Endodermal cell (in vitro differentiated cells): ENCODE data around the gene SOCS2. TPM values are rescaled to one million over a fixed set of nuclear protein-coding genes. Genes with fewer than 3 reads are reported as not detected.

Source experiments
- DNase-seq: peaks from one replicate; pipeline ENCODE4 v3.0.0-alpha.2; 2017
- H3K27ac ChIP-seq: 2 replicates; pipeline ENCODE4 v1.5.1; 2013; ENCODE audit warnings: mild to moderate bottlenecking, low read depth, low read length, moderate library complexity
- H3K27me3 ChIP-seq: 2 replicates; pipeline ENCODE4 v1.6.1; 2013; ENCODE audit warnings: mild to moderate bottlenecking, low read length, moderate library complexity; ENCODE audit not compliant: insufficient read depth, control insufficient read depth, poor library complexity, severe bottlenecking
- H3K36me3 ChIP-seq: 2 replicates; pipeline ENCODE4 v1.7.0; 2013; ENCODE audit warnings: mild to moderate bottlenecking, low read length, moderate library complexity; ENCODE audit not compliant: control insufficient read depth, insufficient read depth
- H3K4me1 ChIP-seq: one replicate; pipeline ENCODE4 v1.7.0; 2013; ENCODE audit warnings: low read length; ENCODE audit not compliant: control insufficient read depth, insufficient read depth
- H3K4me3 ChIP-seq: 2 replicates; pipeline ENCODE4 v1.5.1; 2013; ENCODE audit warnings: mild to moderate bottlenecking, low read length, moderate library complexity
- H3K9ac ChIP-seq: 2 replicates; pipeline ENCODE4 v1.6.1; 2013; ENCODE audit warnings: mild to moderate bottlenecking, low read length, moderate library complexity; ENCODE audit not compliant: poor library complexity, severe bottlenecking; ENCODE audit errors: extremely low read depth
- H3K9me3 ChIP-seq: 2 replicates; pipeline ENCODE4 v1.6.1; 2013; ENCODE audit warnings: mild to moderate bottlenecking, low read length, moderate library complexity; ENCODE audit not compliant: control insufficient read depth
- H3K27ac Mint-ChIP-seq: 2 replicates; pipeline ENCODE4 v1.8.0; 2020; ENCODE audit warnings: mixed read lengths
- H3K27me3 Mint-ChIP-seq: 2 replicates; pipeline ENCODE4 v1.8.0; 2021; ENCODE audit warnings: mild to moderate bottlenecking, mixed read lengths; ENCODE audit not compliant: insufficient read depth
- H3K36me3 Mint-ChIP-seq: 2 replicates; pipeline ENCODE4 v1.8.0; 2020; ENCODE audit warnings: low read depth, mixed read lengths
- H3K4me1 Mint-ChIP-seq: 2 replicates; pipeline ENCODE4 v1.8.0; 2020; ENCODE audit warnings: mixed read lengths
- H3K4me3 Mint-ChIP-seq: 2 replicates; pipeline ENCODE4 v1.8.0; 2020; ENCODE audit warnings: mild to moderate bottlenecking, moderate library complexity, mixed read lengths
- H3K9me3 Mint-ChIP-seq: 2 replicates; pipeline ENCODE4 v1.8.0; 2020; ENCODE audit warnings: mild to moderate bottlenecking, mixed read lengths
- CTCF ChIP-seq: fragments of 200-600 bp; sonication (generic); conservative IDR thresholded peaks from 2 replicates; pipeline ENCODE4 v1.5.0; 2021; ENCODE audit warnings: antibody characterized with exemption, mild to moderate bottlenecking
- WGBS, 2 experiments: methylation state at CpG; one replicate each; pipeline versions ENCODE4 v1.1.5 to v1.1.7; 2013; ENCODE audit warnings: missing lambda C conversion rate in 2 of 2, mixed read lengths in 1 of 2; ENCODE audit not compliant: insufficient coverage in 1 of 2, insufficient read length in 1 of 2; 5-methylcytosine and 5-hydroxymethylcytosine counted together
- total RNA-seq, 2 donors: library from RNA; stranded (reverse); fragmentation: NEBNext Ultra II Directional in 1 of 2; extraction: Animal tissue kit (Norgen Biotek cat#: 25700) in 1 of 2; gene quantifications; 2 replicates in 1 of 2; 3 replicates in 1 of 2; pipeline ENCODE4 v1.2.1, GENCODE V29; 2021

Gene SOCS2
- total RNA-seq, 2 donors from 2014 or later: 46.9 to 60.2 TPM

GRCh38 chr12:93599192-93599591 lies 26.7 kb downstream of the SOCS2 start:
- H3K36me3 ChIP-seq: no peaks in the 10 kb centered on the region
- no peak overlapping the region for H3K4me3 ChIP-seq
- Mint-ChIP-seq H3K4me1 (no peaks in the 10 kb centered on the region), H3K4me3 (no peak overlapping the region), H3K9me3 (no peaks in the 10 kb centered on the region), H3K27me3 (no peaks in the 10 kb centered on the region), H3K36me3 (no peaks in the 10 kb centered on the region), H3K27ac (no peak overlapping the region)
- H3K9me3 ChIP-seq: no peaks in the 10 kb centered on the region
- no peaks in the 10 kb centered on the region for H3K4me1 ChIP-seq
- no peaks in the 10 kb centered on the region for H3K27me3 ChIP-seq
- no peak for DNase-seq
- no peak for TF ChIP-seq CTCF
- WGBS, 2 experiments: 71 to 94% methylated on average over 1 to 3 of the region's 3 CpGs
- no peak overlapping the region for H3K27ac ChIP-seq
- H3K9ac ChIP-seq: no peak overlapping the region

- no peaks in the 10 kb centered on the region for H3K36me3 ChIP-seq
- H3K4me1 Mint-ChIP-seq: no peaks in the 10 kb centered on the region
- no peak for DNase-seq
- H3K27ac Mint-ChIP-seq: no peak overlapping the region
- no peaks in the 10 kb centered on the region for H3K27me3 ChIP-seq
- no peak overlapping the region for H3K4me3 Mint-ChIP-seq
- no peak for TF ChIP-seq CTCF
- H3K4me3 ChIP-seq: no peak overlapping the region
- H3K9me3 Mint-ChIP-seq: no peaks in the 10 kb centered on the region
- no peak overlapping the region for H3K9ac ChIP-seq
- no peaks in the 10 kb centered on the region for H3K4me1 ChIP-seq
- H3K27ac ChIP-seq: no peak overlapping the region
- no peaks in the 10 kb centered on the region for H3K9me3 ChIP-seq
- no peaks in the 10 kb centered on the region for H3K27me3 Mint-ChIP-seq
- H3K36me3 Mint-ChIP-seq: no peaks in the 10 kb centered on the region
- WGBS, 2 experiments: 100% methylated on average over 2 of the region's 2 CpGs; no CpG with 5 or more reads in 1 of the 2 experiments
Measured at GRCh38 chr12:93601591-93601990, 29.1 kb downstream of the SOCS2 start.

- TF ChIP-seq CTCF: no peak
- H3K4me3 ChIP-seq: no peak overlapping the region
- H3K4me1 Mint-ChIP-seq: no peaks in the 10 kb centered on the region
- no peaks in the 10 kb centered on the region for H3K27me3 ChIP-seq
- H3K4me1 ChIP-seq: no peaks in the 10 kb centered on the region
- no peak overlapping the region for H3K27ac ChIP-seq
- no peak overlapping the region for H3K27ac Mint-ChIP-seq
- WGBS, 2 experiments: 96 to 100% methylated on average over 7 to 8 of the region's 8 CpGs
- no peaks in the 10 kb centered on the region for H3K9me3 Mint-ChIP-seq
- H3K36me3 Mint-ChIP-seq: no peaks in the 10 kb centered on the region
- no peaks in the 10 kb centered on the region for H3K36me3 ChIP-seq
- DNase-seq: no peak
- no peaks in the 10 kb centered on the region for H3K9me3 ChIP-seq
- H3K27me3 Mint-ChIP-seq: no peaks in the 10 kb centered on the region
- H3K4me3 Mint-ChIP-seq: no peak overlapping the region
- H3K9ac ChIP-seq: no peak overlapping the region
Measured at GRCh38 chr12:93602897-93603668, 30.6 kb downstream of the SOCS2 start.
